GF-D8 (cell line): Measurements from ENCODE around the gene SPATA21.

Experiments
- DNase-seq: peaks from one replicate; lab custom pipeline; 2025; lab: John Stamatoyannopoulos, UW

Gene SPATA21

DNA sequence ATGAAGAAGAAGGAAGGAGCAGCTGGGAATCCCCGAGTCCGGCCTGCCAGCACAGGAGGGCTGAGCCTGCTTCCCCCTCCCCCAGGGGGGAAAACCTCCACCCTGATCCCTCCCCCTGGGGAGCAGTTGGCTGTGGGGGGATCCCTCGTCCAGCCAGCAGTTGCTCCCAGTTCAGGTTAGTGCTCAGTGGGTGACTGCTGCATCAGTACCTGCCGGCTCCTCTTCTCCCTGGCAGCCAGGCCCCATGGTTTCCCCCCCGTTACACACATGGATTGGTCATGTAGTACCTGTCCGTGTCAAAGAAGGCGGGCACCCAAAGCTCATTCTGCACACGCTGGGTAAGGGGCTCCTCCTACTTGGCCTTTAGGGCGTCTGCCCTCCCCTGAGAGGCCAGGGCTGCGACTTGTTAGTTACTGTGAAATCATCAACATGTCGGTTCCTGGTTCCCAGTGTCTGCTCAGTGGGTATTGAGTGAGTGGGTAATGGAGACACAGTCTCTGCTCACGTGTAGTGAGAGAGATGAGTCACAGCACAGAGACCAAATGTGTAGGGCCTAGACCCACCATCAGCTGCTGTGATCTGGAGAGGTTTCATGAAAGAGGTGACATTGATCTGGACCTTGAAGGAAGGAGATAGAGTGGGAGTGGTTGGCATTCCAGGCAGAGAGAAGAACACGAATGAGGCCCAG, 14.8 kb upstream of the SPATA21 start:
- no peak for DNase-seq

DNA sequence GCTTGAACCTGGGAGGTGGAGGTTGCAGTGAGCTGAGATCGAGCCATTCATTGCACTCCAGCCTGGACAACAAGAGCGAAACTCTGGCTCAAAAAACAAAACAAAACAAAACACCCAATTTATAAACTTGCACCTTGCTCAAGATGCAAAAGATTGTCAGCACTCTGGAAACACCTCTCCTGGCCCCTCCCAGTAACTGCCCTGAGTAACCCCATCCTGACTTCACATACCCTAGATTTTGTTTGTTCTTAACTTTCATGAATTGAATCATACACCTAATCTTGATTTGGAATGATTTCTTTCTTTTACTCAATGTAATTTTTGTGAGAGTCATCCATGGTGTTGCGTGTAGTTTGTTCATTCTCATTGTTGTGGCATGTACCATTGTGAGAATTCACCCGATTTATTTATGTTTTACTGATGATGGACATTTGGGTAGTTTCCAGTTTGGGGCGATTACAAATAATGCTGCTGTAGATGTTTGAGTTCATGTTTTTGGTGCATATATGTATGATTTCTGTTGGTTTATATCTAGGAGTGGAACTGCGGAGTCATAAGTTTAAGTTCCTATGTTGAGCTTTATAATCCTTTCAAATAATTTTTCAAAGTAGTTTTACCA, 13.7 kb upstream of the SPATA21 start:
- no peak for DNase-seq

DNA sequence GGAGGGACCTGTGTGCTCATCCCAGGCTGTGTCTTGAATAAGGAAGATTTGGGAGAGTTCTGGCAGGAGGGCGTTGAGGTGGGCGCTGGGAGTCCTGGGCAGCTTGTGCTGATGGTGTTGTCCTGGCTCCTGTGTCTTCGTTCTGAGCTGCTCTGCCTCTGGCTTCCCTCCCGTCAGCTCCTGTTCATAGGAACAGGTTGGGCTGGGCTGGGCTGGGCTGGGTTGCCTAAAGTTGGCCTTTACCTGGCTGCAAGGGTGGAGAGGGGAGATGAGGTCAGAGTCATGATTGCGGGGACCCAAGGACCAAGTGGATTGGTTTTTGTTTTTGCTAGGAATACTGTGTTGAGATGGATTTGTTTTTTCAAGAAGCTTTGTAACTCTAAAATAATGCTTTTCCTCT, 12.4 kb upstream of the SPATA21 start:
- no peak for DNase-seq

DNA sequence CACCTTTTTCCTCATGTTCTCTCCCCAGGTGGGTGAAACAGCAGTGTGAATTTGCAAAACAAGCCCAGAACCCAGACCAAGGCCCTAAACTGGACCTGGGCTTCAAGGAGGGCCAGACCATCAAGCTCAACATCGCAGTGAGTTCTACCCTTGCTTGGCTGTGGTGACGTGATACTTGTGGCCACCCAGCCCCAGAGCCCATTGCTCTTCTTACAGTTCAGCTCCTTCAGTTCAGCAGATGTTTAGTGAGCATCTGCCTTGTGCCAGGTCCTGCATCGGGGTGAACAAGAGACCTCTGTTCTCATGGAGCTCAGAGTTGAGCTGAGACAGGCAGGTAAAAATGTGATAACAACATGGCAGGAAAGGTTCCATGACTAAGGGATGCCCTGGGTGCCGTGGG, 11.8 kb upstream of the SPATA21 start:
- no peak for DNase-seq

DNA sequence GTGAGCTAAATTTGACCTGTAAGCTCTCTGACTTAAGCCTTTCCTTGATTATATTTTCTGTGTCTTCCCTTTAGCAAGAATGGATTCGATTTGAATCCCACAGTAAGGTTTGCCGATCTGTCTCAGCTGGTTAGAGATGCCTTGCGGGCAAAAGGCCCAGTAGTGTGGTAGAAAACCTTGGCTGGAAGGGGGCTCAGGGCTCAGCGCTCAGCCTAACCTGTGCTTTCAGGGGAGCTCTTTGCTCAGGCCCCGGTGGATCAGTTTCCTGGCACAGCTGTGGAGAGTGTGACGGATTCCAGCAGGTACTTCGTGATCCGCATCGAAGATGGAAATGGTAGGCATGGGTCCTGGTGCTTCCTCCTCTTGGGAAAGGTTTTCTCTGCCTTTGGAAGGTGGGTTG, 10.4 kb upstream of the SPATA21 start:
- no peak for DNase-seq

DNA sequence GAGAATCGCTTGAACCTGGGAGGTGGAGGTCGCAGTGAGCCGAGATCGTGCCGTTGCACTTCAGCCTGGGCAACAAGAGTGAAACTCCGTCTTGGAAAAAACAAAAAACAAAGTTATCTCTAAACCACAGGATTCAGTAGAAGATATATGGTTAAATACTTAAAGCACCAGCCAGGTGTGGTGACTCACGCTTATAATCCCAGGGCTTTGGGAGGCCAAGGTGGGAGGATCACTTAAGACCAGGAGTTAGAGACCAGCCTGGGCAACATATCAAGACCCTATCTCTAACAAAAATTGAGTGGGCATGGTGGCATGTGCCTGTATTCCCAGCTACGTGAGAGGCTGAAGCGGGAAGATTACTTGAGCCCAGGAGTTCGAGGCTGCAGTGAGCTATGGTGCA, 8.9 kb upstream of the SPATA21 start:
- DNase-seq = no peak

DNA sequence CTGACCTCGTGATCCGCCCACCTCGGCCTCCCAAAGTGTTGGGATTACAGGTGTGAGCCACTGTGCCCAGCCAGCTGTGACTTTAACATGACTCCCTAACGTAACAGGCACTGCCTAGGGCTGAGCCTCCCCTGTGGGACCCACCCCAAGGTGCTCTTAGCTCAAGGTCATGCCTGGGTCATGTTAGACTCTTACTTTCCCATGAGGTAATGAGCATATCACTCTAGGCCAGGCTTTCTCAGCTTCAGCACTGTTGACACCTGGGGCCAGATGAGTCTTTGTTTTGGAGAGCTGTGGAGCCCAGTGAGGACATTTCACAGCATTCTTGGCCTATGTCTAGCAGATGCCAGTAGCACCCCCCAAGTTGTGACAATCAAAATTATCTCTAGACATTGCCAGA, 7.8 kb upstream of the SPATA21 start:
- no peak for DNase-seq

DNA sequence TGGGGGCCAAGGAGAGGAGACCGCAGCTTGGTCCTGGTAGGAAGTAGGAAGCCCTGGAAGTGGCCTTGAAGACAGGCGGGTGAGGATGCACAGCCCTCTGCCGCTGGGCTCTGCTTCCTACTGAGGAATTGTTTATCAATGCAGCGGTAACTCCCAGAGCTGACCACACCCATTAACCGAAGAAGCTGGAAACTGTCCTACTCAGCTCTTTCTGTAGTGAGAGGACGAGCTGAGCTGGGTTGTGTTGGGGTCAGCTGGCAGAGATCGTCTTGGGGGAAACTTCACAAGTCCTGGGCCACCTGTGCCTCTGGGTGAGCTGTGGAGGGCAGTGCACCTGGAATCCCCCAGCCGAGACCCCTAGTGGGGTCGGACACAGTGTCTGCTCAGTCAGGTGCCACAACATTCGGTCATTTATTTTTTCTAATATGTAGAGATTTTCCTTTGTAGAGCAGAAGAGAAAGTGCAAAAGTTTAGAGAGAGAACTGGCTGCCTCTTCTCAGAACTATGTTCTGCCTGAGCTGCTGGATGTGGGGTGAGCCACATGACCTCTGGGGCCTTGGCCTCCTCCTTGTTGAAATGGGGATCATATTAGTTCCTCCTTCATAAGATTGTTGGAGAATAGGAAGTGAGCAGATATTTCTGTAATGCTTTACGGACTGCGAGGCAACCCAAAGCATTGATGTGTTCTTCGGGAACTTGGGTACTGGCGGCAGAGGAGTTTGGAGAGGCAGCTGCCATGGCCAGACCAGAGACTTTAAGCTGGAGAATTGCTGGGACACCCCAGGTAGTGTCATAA, 6.9 kb upstream of the SPATA21 start:
- no peak for DNase-seq

DNA sequence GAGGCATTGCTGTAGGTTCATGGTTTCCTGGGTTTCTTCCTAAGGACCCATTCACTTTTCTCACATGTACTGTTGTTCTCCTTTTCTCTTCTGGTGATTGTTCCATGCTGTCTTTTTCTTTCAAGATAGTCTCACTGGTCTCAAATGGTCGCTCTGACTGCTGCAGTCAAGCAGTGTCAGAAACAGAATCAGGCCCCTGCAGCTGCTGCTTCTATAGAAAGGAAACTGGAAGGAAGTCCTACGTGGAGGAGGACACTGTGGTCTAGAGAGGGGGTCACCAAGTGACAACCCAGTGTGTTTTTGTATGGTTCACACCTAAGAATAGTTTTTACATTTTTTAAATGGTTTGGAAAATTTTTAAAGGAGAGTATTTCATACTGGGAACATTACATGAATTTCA, 5.7 kb upstream of the SPATA21 start:
- peak; percentile 44 for DNase-seq

DNA sequence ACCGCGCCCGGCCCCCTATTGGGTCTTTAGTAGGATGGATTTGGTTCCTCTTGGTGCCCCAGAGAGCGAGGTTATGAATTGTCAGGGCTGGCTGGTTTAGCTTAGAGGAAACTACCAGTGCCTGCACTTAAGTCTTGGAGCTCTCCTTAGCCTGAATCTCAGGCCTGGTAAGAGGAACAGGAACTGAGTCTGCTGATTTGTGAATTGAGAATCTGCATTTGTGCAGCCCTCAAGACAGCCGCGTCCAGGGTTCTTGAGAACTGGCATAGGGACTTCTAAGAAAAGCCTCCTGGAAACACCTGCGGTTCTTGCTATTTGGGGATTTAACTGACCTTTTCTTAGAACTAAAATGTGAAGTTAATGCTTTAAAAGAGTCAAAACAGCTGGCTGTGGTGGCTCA, 5.0 kb upstream of the SPATA21 start:
- peak; percentile 84 for DNase-seq

DNA sequence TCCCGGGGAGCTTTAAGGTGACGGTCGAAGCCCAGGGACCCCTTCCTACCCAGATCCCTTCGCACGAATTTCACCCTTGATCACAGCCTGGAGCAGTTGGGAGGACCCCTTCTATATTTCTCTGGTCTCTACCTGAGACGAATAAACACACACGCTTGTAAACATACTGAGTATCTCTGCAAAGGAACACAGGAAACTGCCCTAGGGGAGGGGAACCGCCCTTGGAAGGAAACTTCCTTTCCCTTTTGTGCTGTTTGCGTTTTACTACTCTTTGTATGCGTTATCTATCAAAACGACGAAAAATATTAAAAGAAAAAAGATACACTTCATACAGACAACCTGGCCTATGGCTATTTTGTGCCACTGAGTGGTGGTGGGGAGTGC, 4.0 kb upstream of the SPATA21 start:
- DNase-seq = no peak

DNA sequence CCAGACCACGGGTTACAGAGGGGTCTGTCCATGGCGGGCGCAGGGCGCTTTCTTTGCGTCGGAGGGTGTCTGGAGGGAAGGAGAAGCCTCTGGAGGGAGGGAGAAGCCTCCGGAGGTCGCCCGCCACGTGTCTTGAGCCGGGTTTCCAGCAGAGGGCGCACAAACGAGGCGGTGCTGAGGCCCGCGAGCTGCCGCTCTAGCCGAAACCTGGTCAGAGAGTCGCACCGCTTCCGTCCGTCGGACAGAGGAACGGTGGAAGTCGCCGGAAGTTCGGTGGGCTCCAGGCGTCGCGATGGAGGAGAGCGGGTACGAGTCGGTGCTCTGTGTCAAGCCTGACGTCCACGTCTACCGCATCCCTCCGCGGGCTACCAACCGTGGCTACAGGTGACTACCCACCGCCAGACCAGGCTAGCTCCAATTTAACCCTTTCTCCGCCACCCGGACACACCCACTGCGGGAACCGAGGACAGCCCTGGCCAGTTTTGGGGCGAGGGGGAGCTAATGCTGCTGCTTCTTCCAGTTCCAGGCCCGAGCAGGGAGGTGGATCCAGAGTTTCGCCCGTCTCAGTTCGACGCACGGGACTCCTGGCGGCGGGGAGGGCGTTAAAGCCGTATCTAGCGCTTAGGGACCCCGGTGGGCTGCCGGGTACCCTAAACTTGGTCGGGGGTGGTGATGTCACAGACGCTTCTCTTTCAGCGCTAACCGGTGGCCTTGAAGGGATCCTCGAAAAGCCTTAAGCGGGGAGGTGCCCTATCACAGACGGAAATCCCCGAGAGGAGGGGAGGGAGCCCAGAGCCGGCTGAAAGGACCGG, 3.5 kb upstream of the SPATA21 start, which contains the start of gene NECAP2:
NECAP2 (plus strand) TSS at position 255 of the 812 bp plus-strand sequence; CDS start at position 293, 38 bp downstream.
- peak; percentile 67 for DNase-seq

DNA sequence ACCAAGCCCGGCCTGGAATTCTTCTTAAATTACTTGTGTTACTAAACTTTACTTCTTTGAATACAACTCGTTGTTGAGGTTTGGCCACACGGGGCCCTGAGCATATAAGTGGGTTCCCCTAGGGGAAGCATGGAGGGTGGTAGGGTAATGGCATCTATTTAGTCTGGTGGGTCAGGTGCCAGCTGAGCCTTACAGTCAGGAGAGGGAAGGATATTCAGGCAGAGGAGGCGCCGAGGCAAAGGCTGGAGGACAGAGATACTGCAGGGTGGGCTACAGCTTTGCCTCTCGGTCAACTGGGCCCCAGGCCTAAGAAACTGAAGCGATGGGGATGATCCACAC, 2.9 kb upstream of the SPATA21 start:
- DNase-seq = no peak

DNA sequence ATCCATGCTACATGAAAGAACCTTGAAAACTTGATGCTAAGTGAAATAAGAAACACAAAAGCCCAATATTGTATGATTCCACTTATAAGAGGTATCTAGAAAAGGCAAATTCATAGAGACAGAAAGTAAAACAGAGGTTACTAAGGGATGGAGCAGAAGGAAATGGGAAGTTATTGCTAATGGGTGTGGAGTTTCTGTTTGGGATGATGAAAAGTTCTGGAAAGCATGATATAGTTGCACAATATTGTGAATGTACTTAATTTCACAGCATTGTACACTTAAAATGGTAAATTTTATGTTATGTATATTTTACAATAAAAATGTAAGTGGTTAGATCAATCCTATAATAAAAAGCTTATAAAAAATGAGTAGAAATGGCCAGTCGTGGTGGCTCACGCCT, 1.7 kb upstream of the SPATA21 start:
- no peak for DNase-seq

DNA sequence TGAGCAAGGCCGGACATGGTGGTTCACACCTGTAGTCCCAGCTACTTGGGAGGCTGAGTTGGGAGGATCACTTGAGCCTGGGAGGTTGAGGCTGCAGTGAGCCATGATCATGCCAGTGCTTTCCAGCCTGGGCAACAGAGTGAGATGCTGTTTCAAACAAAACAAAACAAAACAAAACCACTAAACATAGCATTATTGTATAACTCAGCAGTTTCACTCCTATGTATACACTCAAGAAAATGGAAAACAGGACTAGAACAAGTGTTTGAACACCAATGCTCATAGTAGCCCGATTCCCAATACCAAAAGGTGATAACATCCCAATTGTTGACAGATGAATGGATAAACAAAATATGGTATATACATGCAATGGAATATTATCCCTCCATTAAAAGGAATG, 1.3 kb upstream of the SPATA21 start:
- no peak for DNase-seq

DNA sequence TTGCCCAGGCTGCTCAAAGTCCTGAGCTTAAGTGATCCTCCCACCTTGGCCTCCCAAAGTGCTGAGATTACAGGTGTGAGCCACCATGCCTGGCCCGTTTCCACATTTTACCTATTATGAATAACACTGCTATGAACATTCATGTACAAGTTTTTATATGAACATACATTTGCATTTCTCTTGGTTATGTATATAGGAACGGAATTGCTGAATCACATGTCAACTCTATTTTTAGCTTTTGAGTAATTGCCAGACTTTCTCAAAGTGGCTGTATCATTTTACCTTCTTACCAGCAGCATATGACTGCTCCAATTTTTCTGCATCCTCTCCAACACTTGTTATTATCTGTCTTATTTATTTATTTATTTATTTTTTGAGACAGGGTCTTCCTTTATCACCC, 2.7 kb downstream of the SPATA21 start:
- no peak for DNase-seq

DNA sequence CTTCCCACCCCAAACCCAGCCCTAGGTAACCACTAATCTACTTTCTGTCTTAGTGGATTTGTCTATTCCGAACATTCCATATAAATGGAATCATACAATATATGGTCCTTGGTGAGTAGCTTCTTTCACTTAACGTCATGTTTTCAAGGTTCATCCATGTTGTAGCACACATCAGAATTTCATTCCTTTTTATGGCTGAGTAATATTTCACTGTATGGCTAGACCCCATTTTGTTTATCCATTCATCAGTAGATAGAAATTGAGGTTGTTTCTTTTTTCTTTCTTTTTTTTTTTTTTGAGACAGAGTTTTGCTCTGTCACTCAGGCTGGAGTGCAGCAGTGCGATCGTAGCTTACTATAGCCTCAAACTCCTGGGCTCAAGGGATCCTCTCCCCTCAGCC, 3.2 kb downstream of the SPATA21 start:
- no peak for DNase-seq

DNA sequence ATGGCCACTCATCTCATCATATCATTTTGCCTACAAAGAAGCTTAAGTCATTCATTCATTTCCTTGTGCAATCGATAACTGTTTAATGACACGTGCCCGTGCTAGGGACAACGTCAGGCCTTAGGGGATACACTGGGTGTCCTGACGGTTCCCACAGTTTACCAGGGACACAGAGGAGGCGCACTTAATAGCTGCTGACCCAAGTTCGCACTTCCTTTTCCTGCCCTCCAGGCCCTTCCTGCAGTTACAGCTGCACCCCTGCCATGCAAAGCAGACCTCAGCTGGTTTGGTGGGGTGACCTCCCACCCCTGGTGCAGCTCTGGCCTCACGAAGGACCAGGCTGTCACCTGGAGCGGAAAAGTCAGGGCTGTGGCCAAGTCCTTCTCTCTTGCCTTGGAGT, 4.2 kb downstream of the SPATA21 start:
- DNase-seq = peak; percentile 12

DNA sequence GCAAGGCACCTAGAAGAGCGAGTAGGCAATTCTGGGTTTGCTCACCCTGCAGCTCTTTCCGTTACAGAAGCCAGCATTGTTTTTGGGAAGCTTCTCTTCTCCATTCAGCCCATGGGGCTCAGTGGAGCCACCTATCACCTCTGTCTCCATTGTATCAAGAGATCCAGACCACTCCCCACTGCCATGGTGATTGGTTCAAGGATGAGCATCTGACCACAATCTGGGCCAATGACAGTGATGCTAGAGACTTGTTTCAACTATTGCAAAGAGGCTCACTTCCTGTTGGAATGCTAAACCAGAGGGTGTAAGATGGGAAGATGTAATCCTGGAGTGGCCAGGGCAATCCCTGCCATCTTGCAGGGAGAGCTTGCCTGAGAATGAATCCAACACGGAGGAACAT, 6.6 kb downstream of the SPATA21 start:
- DNase-seq = no peak

DNA sequence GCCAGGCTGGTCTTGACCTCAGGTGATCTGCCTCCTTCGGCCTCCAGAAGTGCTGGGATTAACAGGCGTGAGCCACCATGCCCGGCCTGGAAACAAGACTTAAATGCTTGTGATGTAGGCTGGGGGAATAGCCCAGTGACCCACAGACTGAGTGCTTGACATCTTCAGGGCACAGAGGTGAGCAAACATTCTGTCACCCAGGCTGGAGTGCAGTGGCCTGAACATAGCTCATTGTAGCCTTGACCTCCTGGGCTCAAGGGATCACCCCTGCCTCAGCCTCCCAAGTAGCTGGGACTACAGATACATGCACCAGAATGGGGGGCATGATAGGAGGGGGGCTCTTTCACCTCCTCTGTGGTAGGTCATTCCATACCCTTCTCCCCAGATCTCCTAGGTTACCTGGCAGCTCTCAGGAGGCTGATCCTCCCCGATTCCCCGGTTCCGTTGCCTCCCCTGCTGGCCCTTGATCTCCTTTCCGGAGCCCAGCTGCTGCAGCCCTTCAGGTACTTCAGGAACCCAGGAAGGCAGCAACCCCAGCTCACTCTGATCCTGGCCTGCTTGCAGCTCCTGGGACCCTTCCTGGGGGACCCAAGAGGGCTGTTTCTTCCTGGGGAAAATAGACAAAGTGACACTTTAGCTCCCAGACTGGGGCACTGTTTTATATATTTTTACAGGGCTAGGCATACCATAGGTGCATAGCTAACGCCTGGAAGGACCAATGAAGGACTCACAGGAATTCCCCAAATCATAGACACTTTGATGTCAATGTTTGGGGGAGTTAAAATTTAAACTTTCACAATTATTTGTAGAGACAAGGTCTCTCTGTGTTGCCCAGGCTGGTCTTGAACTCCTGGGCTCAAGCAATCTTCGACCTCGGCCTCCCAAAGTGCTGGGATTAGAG, 11.8 kb downstream of the SPATA21 start:
- DNase-seq = no peak

DNA sequence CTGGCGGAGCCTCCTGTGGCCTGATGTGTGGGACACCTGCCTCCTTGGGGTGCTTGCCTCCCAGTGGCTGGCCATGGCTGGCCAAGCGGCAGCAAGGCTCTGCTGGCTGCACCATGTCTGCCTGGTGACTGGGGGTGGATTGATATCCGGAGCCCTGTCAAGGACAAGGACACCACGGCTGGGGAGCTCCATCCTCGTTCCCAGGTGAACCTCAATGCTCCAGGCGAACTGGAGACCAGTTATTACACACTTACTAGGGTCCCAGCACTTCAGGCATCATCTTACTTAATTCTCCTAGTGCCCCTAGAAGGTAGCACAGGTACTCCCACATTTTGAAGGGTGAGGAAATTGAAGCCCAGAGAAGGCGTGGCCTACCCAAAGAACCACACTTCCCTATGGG, 15.2 kb downstream of the SPATA21 start:
- DNase-seq = no peak

DNA sequence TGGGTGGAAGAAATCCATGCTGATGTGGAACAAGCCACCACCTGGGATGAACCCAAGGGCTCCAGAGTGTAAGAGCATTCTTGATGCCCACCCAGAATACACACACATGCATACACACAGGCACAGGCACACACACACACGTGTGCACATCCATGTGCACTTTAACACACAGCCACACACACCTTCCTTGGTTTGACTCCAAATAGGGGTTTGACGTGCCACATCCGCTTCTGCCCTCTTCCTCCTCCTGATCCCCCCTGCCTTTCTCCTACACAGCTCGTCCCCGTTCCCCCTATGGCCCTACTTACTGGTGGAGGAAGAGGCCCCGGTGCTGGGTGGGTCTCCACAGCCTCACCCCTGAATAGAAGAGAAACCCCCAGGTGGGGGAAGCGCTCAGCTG, 16.0 kb downstream of the SPATA21 start:
- no peak for DNase-seq
